NCI-H345 treated with DMSO at 0.1 percent for 48 hours (cell line): ENCODE measurements around the gene SKI.

Experiments
- DNase-seq: peaks from one replicate; lab custom pipeline; 2025; ENCODE audit not compliant: unreplicated experiment; lab: John Stamatoyannopoulos, UW

SKI gene

GRCh38 chr1:2274929-2275475, 46.9 kb downstream of the SKI start:
- no peak for DNase-seq

- peak; percentile 29 for DNase-seq
Measured at GRCh38 chr1:2275796-2276536, 47.8 kb downstream of the SKI start.

GRCh38 chr1:2276803-2277580, 48.9 kb downstream of the SKI start:
- DNase-seq, result no peak

DNA sequence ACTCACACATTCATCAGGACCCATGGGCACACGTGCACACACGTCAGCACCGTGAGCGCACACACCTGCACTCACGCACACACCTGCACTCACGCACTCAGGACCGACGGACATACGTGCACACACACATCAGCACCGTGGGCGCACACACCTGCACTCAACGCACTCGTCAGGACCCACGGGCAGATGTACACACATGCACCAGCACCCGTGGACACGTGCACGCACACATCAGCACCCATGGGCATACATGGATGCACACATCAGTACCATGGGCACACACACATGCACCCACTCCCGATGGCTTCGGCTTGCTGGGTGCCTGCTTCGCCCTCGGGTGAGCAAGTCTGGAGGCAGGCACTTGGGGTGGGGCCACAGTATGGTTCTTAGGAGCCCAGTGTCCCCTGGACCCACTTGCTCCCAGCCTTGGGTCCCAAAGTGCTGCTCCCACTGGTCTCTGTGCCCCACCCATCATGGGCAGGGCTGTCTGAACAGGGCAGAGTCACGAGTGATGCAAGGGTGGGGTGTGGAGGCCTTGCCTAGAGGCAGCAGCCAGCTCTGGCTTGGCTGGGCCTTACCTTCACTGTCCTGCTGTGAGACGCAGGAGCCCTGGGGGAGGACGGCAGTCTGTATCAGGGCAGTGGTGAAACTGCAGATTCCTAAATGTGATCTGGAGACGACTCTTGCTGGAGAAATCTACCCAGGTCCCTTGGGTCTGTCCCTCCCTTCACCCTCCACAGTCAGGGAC, 49.8 kb downstream of the SKI start:
- DNase-seq, result no peak

- no peak for DNase-seq
Measured at GRCh38 chr1:2278591-2279209, 50.6 kb downstream of the SKI start.

- no peak for DNase-seq
Measured at GRCh38 chr1:2279210-2279639, 51.1 kb downstream of the SKI start.

GRCh38 chr1:2279817-2280216, 51.7 kb downstream of the SKI start:
- no peak for DNase-seq

GRCh38 chr1:2282556-2283270, 54.6 kb downstream of the SKI start:
- DNase-seq, result no peak

DNA sequence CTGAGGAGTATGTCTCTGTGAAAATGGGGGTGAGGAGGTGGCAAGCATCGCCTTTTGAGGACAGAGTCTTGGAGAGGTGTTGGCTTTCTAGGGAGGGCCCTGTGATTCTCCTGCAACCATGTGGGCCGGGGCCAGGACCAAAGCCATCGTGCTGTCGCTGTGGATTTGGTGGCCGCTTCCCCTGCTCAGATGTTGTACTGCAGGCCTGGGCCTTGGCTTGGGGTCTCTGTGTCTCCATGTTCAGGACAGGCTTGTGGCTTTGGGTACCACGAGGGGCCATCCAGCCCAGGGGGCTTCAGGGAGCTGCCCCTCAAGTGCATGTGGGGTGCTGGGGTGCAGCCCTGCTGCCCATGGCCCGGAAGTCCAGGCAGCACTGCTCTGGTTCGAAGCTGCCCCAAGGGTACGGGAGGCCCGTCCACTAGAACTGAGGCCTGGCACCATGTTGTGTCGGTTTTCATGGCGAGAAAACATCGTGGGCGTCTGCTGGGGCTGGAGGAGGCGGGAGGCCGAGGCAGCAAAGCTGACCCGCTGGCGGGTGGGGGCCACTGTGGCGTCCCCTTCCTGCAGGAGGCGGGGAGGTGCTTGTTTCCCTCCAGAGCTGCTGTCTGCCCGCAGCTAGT, 55.4 kb downstream of the SKI start:
- DNase-seq, result no peak

DNA sequence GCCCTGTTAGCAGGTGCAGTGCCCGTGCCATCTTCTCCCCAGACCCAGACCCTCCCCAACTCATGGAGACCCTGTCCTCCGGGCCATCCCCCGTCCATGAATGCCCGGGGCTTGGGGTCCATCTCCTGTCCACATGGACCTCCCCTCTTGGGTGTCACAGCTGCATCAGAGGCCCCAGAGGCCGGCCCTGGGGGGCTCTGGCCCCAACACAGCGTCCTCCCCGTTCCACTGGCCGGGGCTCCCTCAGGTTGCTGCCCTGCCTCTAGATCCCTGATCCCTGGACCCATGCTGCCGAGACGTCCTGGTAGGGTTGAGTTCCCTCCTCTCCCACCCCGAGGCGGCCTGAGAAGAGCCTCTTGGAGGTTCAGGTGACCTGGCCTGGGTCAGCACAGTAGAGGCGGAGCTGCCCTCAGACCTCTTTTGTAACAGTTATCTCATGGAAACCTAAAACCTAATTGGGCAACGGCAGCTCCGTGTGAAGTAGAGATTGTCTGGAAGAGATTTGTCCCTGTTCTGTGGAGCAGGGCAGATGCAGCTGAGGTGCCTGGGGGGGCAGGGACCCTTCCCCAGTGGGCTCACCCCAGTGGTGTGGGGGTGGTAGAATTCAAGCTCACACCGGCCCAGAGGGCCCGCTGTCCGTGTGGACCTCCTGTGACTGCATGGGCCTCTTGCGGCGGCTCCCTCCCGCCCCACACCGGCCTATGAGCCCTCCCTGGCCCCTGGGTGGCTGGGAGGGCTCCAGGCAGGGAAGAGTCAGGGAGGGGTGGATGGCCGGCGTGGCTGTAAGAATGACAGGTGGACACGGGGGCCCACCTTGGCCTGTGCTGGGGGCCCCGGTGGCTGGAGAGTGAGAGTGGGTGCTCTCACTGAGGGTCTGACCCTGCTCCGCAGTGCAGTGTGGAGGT, 56.1 kb downstream of the SKI start:
- DNase-seq, result no peak

DNA sequence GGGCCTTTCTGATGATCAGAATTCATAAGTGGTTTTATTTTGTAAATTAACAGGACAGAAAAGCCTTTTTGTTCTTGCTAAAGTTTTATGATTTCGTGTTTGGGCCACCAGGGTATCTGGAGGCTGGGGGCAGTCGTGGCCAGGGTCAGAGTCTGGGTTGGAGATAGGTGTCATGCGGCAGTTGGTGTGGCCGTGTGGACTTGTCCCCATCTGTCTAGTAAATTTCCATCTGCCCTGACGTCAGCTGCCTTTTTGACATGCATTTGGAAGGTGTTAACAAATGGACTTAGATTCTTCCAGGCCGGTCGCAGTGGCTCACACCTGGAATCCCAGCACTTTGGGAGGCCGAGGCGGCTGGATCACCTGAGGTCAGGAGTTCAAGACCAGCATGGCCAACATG, 56.8 kb downstream of the SKI start:
- DNase-seq, result no peak

DNA sequence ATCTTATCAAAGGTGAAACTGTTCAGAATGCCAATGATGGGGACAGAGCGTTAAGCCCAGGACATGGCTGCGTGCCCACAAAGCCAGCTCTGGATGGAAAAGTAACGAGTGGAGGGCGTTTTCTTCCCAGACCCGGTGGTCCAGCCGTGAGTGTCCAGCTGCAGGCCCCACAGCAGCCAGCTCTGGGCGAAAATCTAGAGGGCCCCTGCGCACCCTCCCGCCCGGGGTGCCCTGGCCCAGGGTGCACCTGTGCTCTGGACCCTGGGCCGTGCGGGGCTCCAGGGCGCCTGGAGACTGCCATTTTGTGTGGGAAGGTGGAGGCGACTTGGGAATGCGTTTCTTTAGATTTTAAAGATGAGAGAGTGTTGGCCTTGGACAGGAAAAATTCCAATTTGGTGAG, 58.8 kb downstream of the SKI start:
- DNase-seq, result no peak

- no peak for DNase-seq
Measured at GRCh38 chr1:2287649-2288048, 59.5 kb downstream of the SKI start.

DNA sequence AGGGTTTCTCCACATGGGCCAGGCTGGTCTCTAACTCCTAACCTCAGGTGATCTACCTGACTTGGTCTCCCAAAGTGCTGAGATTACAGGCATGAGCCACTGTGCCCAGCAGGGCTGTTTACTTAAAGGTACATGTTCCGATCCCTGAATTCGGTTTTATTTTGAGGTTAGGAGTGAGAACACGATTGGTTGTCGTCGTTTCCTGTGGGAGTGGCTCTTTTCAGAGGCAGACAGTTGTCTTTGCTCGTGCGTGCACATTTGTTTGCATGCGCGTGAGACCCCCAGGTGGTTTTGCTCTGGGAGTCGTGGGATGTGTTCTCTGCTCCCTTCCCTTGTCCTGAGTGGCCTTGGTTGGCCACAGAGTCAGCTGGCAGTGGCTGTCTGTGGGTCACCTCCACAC, 60.2 kb downstream of the SKI start:
- no peak for DNase-seq

- no peak for DNase-seq
Measured at GRCh38 chr1:2288816-2289536, 60.9 kb downstream of the SKI start.

DNA sequence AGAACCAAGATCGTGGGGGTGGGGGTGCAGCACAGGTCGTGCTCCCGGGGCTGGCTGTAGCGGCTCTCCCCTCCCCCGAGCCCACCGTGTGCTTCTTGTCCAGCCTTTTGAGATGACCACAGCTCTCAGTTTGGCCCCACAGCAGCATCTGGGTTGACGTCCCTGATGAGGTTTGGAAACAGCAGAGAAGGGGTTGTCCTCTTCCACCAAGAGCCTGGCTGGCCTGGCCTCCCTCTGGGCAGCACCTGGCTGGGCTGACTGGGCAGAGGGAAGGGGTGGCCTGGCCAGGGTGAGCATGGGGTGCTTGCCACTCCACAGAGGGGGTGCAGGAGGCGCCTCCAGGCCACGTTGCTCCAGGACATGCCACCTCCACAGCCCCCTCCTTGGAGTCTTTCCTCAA, 61.5 kb downstream of the SKI start:
- no peak for DNase-seq

DNA sequence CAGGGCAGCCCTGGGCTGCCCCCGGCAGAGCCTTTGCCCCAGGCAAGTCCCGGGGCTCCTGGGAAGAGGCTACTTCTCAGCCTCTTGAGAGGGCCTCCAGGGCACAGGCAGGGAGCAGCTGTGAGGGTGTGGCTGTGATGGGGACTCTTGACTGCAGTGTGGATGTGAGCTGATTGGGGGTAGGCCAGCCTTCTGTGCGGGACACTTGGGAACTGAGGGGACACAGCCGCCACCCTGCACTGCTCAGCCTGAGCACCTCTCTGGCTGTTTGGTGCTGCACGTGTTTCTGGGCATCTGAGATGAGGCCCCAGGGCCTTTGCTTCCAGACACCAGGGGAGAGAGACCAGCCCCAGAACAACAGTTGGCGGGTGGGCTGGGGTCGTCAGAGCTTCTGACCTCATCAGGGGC, 62.1 kb downstream of the SKI start:
- DNase-seq, result no peak
